ENCODE results near the gene CCDC188.

Gene CCDC188

DNA sequence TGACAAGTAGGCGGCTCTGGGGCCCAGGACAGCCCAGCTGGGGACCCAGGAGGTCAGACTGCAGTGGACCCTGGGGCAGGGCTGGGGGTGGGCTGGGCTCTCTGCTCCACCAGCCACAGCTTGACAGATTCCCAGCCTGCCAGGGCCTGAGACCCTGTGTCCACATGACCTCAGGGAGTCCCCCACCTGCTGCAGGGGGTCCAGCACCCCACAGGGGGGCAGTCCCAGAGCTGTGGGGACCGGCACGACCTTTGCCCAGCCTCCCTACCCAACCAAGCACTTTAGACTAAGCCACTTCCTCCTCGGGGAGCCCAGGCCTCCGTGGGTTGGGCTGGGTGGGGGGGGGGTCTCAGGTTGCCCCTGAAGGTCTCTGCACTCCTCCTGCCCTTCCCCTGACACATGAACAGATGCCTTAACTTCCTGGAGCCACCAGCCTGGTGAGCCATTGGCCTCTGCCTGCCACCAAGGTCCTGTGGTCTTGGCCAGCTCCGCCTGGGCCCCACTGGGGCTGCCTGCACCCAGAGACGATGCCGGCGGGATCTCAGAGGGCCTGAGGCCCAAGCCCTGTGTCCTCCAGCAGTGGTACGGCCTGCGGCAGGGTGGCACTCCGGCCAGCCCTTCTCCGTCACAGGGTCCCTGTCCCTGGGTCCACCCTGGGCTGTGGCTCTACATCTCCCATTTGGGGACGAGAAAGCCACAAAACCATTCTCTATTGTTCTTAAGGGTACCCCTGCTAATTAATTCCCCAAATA lies 3.4 kb downstream of the CCDC188 start:
- no peak for DNase-seq (ENCODE audit: low spot score)

DNA sequence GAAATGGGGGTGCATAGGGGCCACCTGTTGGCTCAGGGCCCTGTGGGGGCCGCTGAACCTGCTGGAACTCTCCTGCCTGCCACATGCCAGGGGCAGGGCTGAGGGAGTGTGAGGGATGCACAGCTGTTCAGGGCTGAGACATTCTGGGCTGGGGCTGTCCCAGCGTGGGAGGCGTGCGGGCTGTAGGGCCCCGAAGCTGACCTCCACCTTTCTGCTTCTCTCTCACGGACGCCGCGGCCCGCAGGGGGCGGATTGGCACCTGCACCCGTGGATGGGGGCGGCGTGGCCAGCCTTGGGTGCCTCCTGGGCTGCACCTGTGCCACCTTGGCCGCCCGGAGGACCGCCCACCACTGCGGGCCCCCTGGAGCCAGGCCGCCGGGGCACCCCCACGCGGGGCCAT lies 4.1 kb downstream of the CCDC188 start:
- DNase-seq (ENCODE audit: low spot score): no peak

DNA sequence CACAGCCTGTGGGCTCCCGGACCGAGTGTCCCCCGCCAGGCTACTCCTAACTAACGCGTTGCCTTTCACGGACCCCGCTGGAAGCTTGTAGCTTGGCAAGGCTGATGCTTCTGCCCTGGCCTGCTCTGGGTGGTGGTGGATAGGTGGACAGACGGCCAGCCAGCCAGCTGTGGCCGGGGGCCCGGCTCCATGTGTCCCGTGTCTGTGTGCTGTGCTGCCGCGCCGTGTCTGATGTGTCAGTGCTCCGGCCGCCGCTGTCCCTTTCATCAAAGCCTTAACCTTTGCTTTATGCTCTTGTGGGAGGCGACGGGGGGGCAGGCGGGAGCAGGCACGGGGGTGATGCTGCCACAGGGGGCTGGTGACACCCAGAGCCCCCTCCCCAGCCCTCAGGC lies 5.0 kb downstream of the CCDC188 start:
- no peak for DNase-seq (ENCODE audit: low spot score)

DNA sequence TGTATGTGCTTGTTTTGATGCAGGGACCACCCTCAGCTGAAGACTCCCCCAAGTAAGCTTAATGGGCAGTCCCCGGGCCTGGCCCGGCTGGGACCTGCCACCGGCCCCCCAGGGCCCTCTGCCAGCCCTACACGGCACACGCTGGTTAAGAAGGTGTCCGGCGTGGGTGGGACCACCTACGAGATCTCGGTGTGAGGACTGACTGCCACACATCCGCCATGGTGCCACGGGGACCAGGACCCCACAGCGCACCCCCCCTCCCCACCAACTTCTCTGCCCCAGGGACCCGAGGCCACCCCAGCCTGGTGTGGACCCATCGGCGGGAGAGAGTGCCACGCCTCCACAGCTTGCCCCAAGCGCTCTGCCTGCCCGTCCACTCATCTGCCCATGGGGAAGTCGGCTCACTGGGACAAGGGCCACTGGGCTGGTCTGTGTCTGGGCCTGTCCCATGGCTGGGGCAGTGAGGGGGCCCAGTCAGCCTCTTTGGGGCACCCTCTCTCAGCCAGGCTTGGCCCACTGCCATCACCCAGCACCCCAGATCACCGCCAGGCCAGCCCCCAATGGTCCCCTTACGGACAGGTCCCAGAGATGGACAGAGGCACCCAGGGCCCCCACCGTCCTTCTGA lies 5.5 kb downstream of the CCDC188 start:
- no peak for DNase-seq (ENCODE audit: low spot score)

DNA sequence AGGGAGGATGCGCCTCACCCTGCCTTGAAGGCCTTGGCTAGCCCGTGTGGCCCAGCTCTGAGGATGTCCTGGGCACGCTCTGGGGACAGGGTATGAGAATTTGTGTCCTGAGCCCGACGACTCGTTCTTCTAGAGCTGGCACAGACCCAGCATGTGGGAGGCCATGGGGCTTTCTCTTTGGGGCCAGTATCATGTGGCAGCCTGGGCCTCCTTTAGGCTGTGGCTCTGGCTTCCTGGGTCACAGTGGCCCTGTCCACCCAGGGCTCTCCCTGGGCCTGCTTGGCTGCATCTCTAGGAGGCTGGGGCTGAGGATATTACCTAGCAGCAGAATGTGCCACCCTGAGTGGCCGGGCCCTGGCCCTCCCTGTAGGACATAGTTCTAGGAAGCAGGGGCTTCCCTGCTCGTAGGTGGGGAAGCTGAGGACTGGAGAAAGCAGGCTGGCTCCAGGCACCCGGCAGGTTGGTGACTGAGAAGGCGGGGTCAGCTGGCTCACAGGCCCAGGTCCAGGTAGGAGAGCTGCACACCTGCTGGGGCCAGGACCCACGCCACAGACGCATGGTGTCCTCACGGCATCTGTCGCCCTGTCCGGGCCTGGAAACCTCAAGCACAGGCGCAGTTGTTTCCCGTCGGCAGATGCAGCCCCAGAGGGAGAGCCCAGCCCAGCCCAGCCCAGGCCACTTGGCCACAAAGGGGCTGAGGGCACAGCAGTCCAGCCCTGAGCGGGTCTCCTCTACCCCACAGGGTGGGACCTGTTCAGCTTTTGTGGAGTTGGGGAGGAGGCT lies 6.8 kb downstream of the CCDC188 start:
- DNase-seq (ENCODE audit: low spot score): no peak

DNA sequence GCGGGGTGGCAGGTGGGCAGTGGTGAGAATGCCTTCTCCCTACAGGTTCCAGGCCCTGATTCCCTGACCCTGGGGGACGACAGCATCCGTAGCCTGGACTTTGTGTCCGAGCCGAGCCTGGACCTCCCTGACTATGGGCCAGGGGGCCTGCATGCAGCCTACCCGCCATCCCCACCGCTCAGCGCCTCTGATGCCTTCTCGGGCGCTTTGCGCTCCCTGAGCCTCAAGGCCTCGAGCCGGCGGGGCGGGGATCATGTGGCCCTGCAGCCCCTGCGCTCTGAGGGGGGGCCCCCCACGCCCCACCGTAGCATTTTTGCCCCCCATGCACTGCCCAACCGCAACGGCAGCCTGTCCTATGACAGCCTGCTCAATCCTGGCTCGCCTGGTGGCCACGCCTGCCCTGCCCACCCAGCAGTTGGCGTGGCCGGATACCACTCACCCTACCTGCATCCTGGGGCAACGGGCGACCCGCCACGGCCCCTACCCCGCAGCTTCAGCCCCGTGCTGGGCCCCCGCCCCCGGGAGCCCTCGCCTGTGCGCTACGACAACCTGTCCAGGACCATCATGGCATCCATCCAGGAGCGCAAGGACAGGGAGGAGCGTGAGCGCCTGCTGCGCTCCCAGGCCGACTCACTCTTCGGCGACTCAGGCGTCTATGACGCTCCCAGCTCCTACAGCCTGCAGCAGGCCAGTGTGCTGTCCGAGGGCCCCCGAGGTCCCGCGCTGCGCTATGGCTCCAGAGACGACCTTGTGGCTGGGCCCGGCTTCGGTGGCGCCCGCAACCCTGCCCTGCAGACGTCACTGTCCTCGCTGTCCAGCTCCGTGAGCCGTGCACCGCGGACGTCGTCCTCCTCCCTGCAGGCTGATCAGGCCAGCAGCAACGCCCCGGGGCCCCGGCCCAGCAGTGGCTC lies 7.9 kb downstream of the CCDC188 start:
- DNase-seq (ENCODE audit: low spot score): no peak

DNA sequence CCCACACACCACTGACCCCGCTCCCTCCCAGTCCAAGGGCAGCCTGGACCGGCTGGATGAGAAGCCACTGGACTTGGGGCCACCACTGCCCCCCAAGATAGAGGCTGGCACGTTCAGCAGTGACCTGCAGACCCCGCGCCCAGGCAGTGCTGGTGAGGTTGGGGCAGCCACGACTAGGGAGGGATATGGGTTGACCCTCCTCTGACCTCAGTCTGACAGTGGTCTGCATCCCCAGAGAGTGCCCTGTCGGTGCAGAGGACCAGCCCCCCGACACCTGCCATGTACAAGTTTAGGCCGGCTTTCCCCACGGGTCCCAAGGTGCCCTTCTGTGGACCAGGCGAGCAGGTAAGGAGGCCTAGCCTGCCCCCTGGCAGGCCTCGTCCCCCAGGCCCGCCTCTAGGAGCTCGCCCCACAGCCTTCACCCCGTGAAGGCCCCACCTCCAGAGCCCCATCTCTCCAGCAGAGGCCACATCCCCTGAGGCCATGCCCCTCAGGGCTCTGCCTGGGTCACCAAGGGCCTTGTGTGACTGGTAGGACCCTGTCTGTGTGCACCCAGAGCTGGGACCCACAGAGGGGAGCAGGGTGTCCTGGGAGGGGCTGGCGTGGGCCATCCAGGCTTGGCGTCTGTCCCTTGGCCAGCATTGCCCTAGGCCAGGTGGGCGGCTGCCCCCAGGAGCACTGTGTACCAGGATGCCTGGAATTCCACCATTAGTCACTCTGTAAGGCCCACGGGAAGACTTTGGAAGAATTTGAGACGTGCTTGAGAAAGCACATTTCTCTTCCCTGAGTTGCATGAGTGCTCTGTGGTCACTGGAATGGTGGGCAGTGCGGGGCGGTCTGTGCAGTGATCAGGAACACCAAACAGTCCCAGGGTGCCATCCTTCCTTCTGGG lies 9.4 kb downstream of the CCDC188 start:
- peak; percentile 71 for DNase-seq (ENCODE audit: low spot score)

DNA sequence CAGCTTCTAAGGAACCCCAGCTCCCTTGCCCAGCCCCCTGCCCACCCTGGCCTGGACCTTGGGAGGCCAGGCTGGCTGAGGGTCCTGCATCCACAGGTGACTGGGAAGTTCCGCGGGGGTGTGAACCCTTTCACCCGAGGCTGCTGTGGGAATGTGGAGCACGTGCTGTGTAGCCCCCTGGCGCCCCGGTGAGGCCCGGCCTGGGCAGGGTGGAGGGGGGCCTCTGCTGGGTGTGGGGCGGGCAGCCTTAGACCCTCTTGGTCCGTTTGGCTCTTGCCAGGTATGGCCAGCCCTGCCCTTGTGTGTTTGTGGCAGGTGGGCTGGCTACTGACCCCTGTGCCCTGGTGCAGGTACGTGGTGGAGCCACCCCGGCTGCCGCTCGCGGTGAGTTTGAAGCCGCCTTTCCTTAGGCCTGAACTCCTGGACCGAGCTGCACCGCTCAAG lies 10.3 kb downstream of the CCDC188 start:
- no peak for DNase-seq (ENCODE audit: low spot score)

DNA sequence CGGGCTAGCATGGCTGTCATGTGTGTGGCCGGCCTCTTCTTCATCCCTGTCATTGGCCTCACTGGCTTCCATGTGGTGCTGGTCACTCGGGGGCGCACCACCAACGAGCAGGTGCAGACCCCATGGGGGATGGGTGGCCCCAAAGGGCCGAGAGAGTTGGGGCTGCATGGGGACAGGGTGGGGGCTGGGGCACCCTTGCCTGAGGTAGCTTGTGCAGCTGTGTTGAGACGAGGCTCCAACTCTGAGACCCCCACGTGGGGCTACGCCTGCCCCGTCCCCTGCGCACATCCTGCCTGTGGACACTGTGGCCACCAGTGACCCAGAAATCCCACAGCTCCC lies 10.8 kb downstream of the CCDC188 start:
- DNase-seq (ENCODE audit: low spot score): no peak

DNA sequence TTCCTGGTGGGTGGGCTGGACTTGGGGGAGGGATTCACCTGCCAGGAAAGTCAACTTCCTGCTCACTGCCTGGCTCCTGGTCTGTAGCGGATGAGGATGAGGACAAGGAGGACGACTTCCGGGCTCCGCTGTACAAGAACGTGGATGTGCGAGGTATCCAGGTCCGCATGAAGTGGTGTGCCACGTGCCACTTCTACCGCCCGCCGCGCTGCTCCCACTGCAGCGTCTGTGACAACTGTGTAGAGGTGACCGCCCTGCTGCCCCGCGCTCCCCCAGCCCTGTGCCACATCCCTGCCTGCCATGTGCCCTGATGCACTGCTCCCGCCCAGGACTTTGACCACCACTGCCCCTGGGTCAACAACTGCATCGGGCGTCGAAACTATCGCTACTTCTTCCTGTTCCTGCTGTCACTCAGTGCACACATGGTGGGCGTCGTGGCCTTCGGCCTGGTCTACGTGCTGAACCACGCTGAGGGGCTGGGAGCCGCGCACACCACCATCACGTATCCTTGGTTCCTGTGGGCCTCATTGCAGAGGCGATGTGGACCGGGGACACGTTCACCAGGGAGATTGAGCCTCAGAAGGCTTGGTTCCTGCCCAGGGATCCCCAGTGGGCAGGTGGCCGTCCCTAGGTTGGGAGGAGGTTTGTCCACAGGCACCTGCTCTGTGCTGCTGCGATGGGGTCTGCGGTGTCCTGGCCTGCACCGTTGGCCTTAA lies 11.3 kb downstream of the CCDC188 start:
- no peak for DNase-seq (ENCODE audit: low spot score)

DNA sequence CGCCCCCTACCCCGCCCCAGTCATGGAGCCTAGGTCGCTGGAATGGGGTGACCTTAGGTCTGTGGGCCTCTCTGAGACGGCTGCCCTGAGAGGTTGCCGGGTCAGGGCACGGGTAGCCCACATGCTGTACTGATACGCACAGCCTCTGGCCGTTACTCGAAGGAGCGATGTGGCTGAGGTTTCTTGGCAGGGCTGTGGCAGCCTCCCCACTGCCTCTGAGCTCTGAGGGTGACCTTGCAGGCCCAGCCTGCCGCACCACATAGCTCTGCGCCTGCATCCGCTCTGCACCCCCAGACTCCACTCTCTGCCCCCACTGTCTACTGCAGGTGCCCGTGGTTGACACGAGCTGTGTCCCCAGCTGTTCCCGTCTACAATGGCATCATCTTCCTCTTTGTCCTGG lies 12.0 kb downstream of the CCDC188 start:
- no peak for DNase-seq (ENCODE audit: low spot score)

DNA sequence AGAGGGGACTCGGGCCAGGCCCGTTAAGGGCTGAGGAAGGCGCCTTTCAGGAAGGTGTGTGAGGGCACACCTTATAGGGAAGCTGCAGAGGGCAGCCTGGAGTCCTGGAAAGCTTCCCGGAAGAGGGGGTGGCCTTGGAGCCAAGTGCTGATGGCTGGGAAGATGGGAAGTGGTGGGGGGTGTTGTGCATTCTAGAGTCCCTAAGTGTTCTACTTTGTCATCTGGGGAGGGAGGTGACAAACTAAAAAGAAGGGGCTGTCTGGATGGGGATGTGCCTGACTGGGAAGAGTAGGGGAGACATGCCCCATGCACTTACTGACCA lies 12.5 kb downstream of the CCDC188 start:
- no peak for DNase-seq (ENCODE audit: low spot score)

DNA sequence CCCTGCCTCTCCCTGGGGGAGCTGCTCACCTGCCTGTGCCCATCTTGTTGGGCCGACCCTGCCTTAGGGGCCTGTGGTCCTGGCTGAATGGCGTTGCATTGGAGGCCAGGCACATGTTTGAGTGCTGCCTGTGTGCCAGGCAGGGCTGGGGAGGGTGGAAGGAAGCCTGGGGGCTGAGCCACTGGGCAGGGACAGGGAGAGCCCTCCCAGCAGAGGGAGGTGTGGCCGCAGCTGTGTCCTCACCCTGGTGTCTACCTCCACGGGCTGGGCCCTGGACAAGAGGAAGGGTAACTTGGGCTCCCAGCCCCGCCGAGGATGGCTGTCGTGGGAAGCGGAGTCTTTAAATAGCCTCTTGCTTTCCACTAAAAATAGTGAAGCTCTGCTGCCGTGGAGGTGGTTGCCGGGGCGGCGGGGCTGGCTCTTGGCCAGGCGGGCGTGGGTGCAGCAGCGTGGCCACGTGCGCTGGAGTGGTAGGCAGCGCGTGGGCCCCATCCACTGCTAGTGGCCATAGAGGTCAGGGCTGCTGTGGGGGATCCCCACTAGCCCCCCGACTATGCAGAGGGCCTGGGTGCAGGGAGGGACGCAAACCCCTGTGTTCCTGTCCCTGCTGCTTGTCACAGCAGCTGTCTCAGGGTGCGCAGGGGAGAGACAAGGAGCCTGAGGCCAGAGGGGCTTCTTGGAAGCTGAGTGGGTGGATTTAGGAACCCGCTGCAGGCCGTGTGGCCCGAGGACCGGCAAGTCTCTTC lies 13.0 kb downstream of the CCDC188 start:
- DNase-seq (ENCODE audit: low spot score): no peak

DNA sequence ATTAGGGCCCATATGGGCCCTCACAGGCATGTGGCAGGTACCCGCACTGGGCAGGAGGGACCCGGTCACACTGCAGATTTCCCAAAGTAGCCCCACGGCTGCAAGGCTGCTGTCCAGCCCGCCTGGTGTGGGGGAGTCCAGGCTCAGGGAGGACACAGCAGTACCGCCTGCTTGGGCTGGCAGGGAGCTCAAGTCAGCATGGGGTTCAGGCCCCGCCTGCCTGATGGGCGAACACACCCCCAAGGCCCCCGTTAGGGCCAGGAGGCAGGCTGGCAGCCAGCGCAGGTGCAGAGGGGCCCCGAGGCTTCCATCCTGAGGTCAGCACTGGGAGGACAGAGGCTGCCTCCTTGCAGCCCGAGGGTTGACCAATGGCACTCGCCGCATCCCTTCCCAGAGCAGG lies 13.7 kb downstream of the CCDC188 start:
- no peak for DNase-seq (ENCODE audit: low spot score)

DNA sequence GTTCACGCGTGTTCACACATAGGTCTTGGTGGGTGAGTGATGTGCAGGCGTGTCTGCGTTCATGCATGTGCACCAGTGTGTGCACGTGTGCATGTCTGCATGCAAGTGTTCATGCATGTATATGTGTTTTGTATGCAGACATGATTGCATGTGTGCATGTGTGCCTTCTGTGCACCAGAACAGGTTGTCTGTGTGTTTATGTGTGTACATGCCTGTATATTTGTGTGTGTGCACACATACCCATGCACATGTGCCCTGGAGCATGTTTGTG lies 14.3 kb downstream of the CCDC188 start:
- DNase-seq (ENCODE audit: low spot score): no peak

DNA sequence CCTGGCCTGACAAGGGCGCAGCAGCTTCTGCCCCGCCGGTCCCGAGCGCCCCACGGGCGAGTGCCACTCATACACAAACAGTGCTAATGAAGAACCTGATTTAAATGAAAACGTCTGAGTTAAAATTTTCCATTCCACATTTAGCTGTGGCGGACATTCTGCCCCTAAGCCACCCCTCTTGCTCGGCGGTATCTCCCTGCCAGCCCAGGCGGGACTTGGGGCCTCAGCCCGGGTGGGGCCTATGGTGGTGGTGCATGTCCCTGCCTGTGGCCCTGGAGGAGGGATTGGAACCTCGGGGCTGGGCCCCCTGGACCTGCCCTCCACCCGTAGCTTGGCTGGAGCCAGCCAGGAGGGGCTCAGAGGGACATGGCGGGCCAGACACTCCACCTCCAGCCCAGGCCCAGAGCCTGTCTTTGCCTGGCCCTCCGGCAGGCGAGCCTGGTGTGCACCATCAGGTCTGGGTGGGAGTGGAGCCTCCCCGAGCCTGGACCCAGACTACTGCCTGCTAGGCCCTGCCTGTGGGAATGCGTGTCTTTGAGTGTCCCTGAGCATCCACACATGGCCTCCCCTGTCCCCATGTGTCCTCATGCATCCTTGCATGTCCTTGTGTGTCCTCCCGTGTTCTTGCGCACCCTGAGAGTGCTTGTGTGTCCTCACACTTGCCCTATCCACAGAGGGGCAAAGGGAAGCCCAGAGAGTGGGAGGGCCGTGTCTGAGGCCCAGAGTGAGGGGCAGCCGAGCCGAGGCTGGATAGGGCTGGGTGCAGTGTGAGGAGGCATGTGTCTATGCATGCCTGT lies 14.9 kb downstream of the CCDC188 start:
- no peak for DNase-seq (ENCODE audit: low spot score)

DNA sequence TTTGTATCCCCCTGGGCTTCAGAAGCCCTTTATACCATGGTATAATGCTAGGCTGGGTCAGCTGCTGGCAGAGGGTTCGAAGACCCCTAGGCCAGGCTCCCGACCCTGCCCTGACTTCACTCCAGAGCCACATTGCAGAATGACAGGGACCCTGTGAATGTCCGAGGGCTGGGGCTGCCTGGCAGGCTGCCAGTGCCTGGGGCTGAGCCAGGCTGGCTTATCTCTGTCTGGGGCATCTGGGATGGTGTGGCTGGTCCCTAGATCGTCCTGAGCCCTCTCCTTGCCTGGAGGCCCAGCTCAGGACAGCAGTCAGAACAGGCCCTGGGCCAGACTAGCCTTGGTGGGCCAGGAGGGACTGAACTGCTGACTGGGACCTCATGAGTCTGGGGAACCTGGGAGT lies 15.6 kb downstream of the CCDC188 start:
- no peak for DNase-seq (ENCODE audit: low spot score)

DNA sequence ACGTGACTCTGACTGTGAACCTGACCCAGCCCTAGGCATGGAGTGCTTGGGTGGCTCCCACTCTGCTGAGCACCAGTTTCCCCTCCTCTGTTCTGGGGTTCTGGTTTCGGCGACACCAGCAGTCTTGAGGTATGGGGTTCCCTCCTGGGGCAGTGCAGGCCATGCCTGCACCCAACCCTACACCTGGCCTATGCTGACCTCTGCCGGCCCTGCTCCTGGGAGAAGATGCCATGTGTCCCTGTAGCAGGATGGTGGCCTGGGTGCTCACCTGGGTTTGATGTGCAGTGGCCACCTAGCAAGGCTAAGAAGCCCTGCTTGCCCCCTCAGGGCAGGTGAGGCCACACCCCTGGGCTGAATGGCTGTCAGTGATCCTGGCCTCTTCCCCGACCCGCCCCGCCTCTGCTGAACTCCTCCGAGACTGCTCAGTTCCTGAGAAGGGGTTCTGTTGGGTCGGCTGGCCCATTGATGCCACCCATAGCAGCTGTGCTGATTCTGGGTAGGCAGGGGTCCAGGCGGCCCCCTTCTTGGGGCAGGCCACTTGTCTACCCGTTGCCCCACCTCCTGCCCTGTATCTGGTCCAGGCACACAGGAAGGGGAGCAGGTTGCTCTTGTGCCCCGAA lies 16.8 kb downstream of the CCDC188 start:
- DNase-seq (ENCODE audit: low spot score): no peak

DNA sequence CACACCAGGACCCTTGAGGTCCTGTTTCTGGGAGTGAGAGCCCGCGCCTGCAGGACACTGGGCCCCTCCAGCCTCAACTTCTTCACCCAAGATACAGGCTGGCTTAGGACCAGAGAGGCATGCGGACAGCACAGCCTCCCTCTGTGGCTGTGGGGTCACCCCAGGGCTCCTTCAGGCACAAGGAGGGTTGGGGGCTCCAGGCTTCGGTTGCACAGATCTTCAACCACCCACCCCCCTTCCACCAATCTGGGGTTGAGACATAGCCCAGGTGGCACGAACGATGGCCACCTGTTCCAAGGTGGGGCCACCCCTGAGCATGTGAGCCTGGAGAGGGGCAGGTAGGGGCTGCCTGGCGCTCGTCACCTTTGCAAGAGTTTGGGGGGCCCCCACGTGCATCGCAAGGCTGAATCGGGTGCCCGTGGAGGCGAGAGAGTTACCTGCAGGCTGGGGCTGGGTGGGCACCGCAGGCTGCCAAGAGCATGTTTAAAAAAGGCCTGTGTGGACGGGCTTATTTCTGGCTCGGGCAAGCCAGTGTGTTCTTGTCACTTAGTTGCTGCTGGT lies 18.1 kb downstream of the CCDC188 start:
- no peak for DNase-seq (ENCODE audit: low spot score)
